GM12878 (cell line): ENCODE measurements around the gene KRTAP1-3.

Experiments used
- ATF7 ChIP-seq: fragments of 450-650 bp; IDR thresholded peaks from 2 replicates; pipeline ENCODE4 v1.6.1; 2016; ENCODE audit warnings: low read depth, mild to moderate bottlenecking
- CREB1 ChIP-seq: IDR thresholded peaks from 2 replicates; pipeline ENCODE4 v1.6.1; 2012; ENCODE audit warnings: low read depth, mild to moderate bottlenecking, inconsistent platforms
- CTCF ChIP-seq, 3 experiments: IDR thresholded peaks in 2 of 3; conservative IDR thresholded peaks in 1 of 3; 2 replicates each; pipeline ENCODE4 v1.5.1; 2011; ENCODE audit warnings: low read depth in 3 of 3, low read length in 3 of 3, mild to moderate bottlenecking in 3 of 3, control low read depth in 2 of 3, moderate library complexity in 2 of 3, inconsistent platforms in 1 of 3, mixed read lengths in 1 of 3; ENCODE audit not compliant: control insufficient read depth in 2 of 3, insufficient read depth in 1 of 3; ENCODE audit errors: extremely low read depth in 1 of 3
- ESRRA ChIP-seq: IDR thresholded peaks from 2 replicates; pipeline ENCODE4 v1.6.1; 2012; ENCODE audit warnings: mild to moderate bottlenecking, low read length, improper control_type of control experiment
- HDGF ChIP-seq: fragments of 450-650 bp; IDR thresholded peaks from 2 replicates; pipeline ENCODE4 v1.6.1; 2016; ENCODE audit warnings: antibody characterized with exemption
- POLR2A ChIP-seq: IDR thresholded peaks from 2 replicates; pipeline ENCODE4 v1.6.1; 2011; ENCODE audit warnings: low read depth, mild to moderate bottlenecking, low read length
- RFX5 ChIP-seq: IDR thresholded peaks from 2 replicates; pipeline ENCODE4 v1.6.1; 2011; ENCODE audit warnings: low read depth, low read length, improper control_type of control experiment

- TF ChIP-seq ESRRA (no peak), RFX5 (no peak), ATF7 (no peak), CTCF (IDR thresholded peaks at IDR 0.05 in 2 of 3, conservative IDR thresholded peaks at IDR 0.05 in 1 of 3; ENCODE audit: control insufficient read depth in 2 of 3, extremely low read depth in 1 of 3, insufficient read depth in 1 of 3, low read depth in 3 of 3, low read length in 3 of 3) (no peak), POLR2A (no peak), CREB1 (no peak), HDGF (no peak)
These were observed 30.3 kb downstream of the KRTAP1-3 start for GRCh38 chr17:41004397-41004796.
